Osteoblast (primary cell): Measurements from ENCODE around the gene SPEF2. TPM values are rescaled to one million over a fixed set of nuclear protein-coding genes. Genes with fewer than 3 reads are reported as not detected.
"Not testable (repeated sequence)": the region's sequence is repeated elsewhere in the genome, so short reads cannot be mapped to it uniquely, and the experiment has no call there.

Experiments
- DNase-seq: peaks from one replicate; pipeline ENCODE4 v3.0.0; 2011; ENCODE audit warnings: low spot score, mixed read lengths; ENCODE audit not compliant: insufficient read length; ENCODE audit errors: missing footprints
- H2AFZ ChIP-seq: 2 replicates; pipeline ENCODE4 v1.6.0; 2011; ENCODE audit warnings: mild to moderate bottlenecking, low read length
- H3K27ac ChIP-seq: 2 replicates; pipeline ENCODE4 v1.5.1; 2011; ENCODE audit warnings: mild to moderate bottlenecking, low read depth, low read length, moderate library complexity
- H3K27me3 ChIP-seq: 2 replicates; pipeline ENCODE4 v1.6.0; 2012; ENCODE audit warnings: mild to moderate bottlenecking, control low read depth, inconsistent platforms, low read length, moderate library complexity; ENCODE audit not compliant: insufficient read depth
- H3K36me3 ChIP-seq: 2 replicates; pipeline ENCODE4 v1.5.1; 2011; ENCODE audit warnings: mild to moderate bottlenecking, low read length, control low read depth, moderate library complexity; ENCODE audit not compliant: insufficient read depth
- H3K4me1 ChIP-seq: 2 replicates; pipeline ENCODE4 v1.5.1; 2011; ENCODE audit warnings: mild to moderate bottlenecking, low read length, control low read depth, moderate library complexity; ENCODE audit not compliant: insufficient read depth
- H3K4me2 ChIP-seq: 2 replicates; pipeline ENCODE4 v1.6.0; 2011; ENCODE audit warnings: mild to moderate bottlenecking, low read length; ENCODE audit not compliant: insufficient read depth
- H3K4me3 ChIP-seq: fragments of 200-600 bp; sonication (generic); 3 replicates; pipeline ENCODE4 v1.5.1; 2012; ENCODE audit warnings: mild to moderate bottlenecking, low read length, inconsistent platforms; ENCODE audit not compliant: insufficient read depth
- H3K79me2 ChIP-seq: 2 replicates; pipeline ENCODE4 v1.6.0; 2012; ENCODE audit warnings: mild to moderate bottlenecking, low read length, control low read depth, inconsistent platforms; ENCODE audit not compliant: insufficient read depth
- H3K9me3 ChIP-seq: 2 replicates; pipeline ENCODE4 v1.5.1; 2011; ENCODE audit warnings: low read depth, low read length, control low read depth
- H4K20me1 ChIP-seq: 2 replicates; pipeline ENCODE4 v1.6.0; 2012; ENCODE audit warnings: mild to moderate bottlenecking, low read length, control low read depth; ENCODE audit not compliant: insufficient read depth
- total RNA-seq: library from RNA; depleted of rRNA; stranded (reverse); fragments of >200 nt; gene quantifications from 2 replicates; pipeline ENCODE4 v1.2.3, GENCODE V29; 2012
- TF ChIP-seq, protein P1 (sequence below): IDR thresholded peaks from 2 replicates; pipeline ENCODE4 v1.5.1; 2011; ENCODE audit warnings: mild to moderate bottlenecking, low read depth, low read length, moderate library complexity; ENCODE audit errors: extremely low read depth

The SPEF2 gene
- total RNA-seq, 1 donor: 7.2 TPM

DNA sequence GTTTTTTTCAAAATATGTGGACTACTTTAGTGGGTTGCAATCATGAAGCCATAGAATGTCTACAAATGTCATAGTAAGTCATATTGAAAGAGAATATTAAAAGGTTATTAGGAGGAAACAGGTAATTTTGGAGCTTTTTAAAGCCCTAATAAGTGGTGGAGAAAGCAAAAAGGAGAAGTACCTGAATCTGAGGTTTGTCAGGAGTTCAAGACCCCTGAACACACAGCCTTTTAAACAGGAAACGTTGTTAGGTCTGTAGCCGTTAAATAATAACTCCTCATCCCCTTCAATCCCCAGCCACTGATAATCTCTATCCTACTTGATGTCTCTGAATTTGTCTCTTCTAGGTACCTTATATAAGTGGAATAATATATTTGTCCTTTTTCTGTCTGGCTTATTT lies 51.1 kb downstream of the SPEF2 start:
- H3K36me3 ChIP-seq: no peaks in the 10 kb centered on the region
- H3K4me2 ChIP-seq: no peak overlapping the region
- TF ChIP-seq, protein P1, sequence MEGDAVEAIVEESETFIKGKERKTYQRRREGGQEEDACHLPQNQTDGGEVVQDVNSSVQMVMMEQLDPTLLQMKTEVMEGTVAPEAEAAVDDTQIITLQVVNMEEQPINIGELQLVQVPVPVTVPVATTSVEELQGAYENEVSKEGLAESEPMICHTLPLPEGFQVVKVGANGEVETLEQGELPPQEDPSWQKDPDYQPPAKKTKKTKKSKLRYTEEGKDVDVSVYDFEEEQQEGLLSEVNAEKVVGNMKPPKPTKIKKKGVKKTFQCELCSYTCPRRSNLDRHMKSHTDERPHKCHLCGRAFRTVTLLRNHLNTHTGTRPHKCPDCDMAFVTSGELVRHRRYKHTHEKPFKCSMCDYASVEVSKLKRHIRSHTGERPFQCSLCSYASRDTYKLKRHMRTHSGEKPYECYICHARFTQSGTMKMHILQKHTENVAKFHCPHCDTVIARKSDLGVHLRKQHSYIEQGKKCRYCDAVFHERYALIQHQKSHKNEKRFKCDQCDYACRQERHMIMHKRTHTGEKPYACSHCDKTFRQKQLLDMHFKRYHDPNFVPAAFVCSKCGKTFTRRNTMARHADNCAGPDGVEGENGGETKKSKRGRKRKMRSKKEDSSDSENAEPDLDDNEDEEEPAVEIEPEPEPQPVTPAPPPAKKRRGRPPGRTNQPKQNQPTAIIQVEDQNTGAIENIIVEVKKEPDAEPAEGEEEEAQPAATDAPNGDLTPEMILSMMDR: no peak
- no peaks in the 10 kb centered on the region for H3K79me2 ChIP-seq
- no peaks in the 10 kb centered on the region for H3K4me1 ChIP-seq
- H4K20me1 ChIP-seq: no peaks in the 10 kb centered on the region
- no peak for DNase-seq
- H3K9me3 ChIP-seq: no peaks in the 10 kb centered on the region
- H3K27ac ChIP-seq: no peak overlapping the region
- no peak overlapping the region for H3K4me3 ChIP-seq
- H3K27me3 ChIP-seq: no peaks in the 10 kb centered on the region
- H2AFZ ChIP-seq: no peak overlapping the region

DNA sequence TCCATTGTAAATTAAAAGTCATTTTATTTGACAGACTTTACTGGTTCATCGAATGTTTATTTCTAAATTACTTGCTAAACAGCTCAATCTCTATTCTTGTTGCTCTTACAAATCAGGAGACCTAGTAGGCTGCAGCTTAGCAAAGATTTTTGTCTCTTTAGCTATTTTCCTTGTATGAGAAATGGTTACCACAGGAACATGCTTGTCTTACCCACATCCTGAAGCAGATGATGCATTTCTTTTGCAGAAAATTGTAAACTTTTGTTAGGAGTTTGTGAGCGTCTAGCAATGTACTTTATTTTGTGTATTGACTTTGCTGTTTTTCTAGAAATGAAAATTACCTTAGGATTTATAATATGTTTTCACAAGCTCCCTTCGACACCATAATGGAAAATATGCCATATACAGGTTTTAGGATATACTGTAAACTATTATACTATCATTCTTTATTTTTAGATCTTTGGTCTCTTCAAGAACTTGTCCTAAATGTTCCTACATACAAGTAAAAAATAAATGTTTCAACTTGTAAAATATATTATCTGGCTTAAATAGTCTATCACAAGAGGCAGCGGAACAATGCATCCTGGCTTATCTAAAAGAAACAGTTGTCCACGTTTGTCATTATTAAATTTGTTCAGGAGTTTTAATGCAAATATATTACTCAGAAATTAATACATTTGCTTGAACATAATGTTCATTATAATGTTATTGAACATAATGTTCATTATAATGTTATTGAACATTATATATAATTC lies 54.1 kb downstream of the SPEF2 start:
- no peaks in the 10 kb centered on the region for H3K36me3 ChIP-seq
- no peak overlapping the region for H3K4me2 ChIP-seq
- H3K27me3 ChIP-seq: no peaks in the 10 kb centered on the region
- H3K4me1 ChIP-seq: no peaks in the 10 kb centered on the region
- no peak for DNase-seq
- no peaks in the 10 kb centered on the region for H3K9me3 ChIP-seq
- H3K79me2 ChIP-seq: no peaks in the 10 kb centered on the region
- TF ChIP-seq, protein P1: no peak
- no peak overlapping the region for H2AFZ ChIP-seq
- H4K20me1 ChIP-seq: no peaks in the 10 kb centered on the region
- H3K4me3 ChIP-seq: no peak overlapping the region
- H3K27ac ChIP-seq: no peak overlapping the region

DNA sequence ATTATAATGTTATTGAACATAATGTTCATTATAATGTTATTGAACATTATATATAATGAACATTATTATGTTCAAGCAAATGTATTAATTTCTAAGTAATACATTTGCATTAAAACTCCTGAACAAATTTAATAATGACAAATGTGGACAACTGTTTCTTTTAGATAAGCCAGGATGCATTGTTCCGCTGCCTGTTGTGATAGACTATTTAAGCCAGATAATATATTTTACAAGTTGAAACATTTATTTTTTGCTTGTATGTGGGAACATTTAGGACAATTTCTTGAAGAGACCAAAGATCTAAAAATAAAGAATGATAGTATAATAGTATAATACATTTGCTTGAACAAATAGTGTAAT lies 54.6 kb downstream of the SPEF2 start:
- not testable (repeated sequence) for H3K4me1 ChIP-seq, H3K9me3 ChIP-seq, H2AFZ ChIP-seq, DNase-seq, H3K79me2 ChIP-seq, H3K27ac ChIP-seq, H3K27me3 ChIP-seq, H3K4me3 ChIP-seq, H3K36me3 ChIP-seq, H3K4me2 ChIP-seq, H4K20me1 ChIP-seq

DNA sequence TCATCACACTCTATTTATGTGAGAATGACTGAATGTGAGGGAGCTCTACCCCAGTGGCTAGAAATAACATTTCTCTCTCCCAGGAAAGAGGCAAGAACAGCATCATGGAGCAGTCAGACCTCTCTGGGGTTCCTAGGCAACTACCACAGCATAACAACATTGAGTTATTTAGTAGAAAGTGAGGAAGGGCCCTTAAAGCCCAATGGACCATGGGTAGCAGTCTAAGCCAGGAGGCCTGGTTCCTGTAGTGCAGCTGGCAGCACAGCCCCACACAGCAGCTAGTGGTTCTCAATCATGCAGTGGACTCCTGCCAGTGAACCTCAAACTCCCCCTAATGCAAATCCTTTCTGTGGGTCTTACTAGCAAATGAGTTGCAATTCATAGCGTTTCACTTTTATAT lies 55.3 kb downstream of the SPEF2 start:
- Histone ChIP-seq H3K4me2 (no peak overlapping the region), H3K79me2 (no peaks in the 10 kb centered on the region), H2AFZ (no peak overlapping the region), H3K36me3 (no peaks in the 10 kb centered on the region), H3K4me1 (no peaks in the 10 kb centered on the region), H3K27ac (no peak overlapping the region), H3K9me3 (no peaks in the 10 kb centered on the region), H4K20me1 (no peaks in the 10 kb centered on the region), H3K4me3 (no peak overlapping the region), H3K27me3 (no peaks in the 10 kb centered on the region)
- DNase-seq: no peak
- TF ChIP-seq, protein P1: no peak
